H1 (cell line): Measurements from ENCODE around the gene KIAA0040. TPM values are rescaled to one million over a fixed set of nuclear protein-coding genes. Genes with fewer than 3 reads are reported as not detected.

ENCODE experiments used
- BRCA1 ChIP-seq: IDR thresholded peaks from 2 replicates; pipeline ENCODE4 v1.6.1; 2012; ENCODE audit warnings: low read depth, low read length, improper control_type of control experiment
- CHD7 ChIP-seq: fragments of 300-600 bp; sonication (generic); IDR thresholded peaks from 2 replicates; pipeline ENCODE4 v1.7.1; 2012; ENCODE audit warnings: low read length, moderate library complexity, mild to moderate bottlenecking, inconsistent platforms; ENCODE audit not compliant: insufficient replicate concordance
- FOSL1 ChIP-seq: IDR thresholded peaks from 2 replicates; pipeline ENCODE4 v1.6.1; 2011; ENCODE audit warnings: mild to moderate bottlenecking, low read depth, low read length, moderate library complexity; ENCODE audit not compliant: insufficient read depth
- GTF2F1 ChIP-seq: IDR thresholded peaks from 2 replicates; pipeline ENCODE4 v1.6.1; 2012; ENCODE audit warnings: low read depth, low read length, improper control_type of control experiment, borderline replicate concordance
- JUND ChIP-seq: IDR thresholded peaks from 2 replicates; pipeline ENCODE4 v1.6.1; 2011; ENCODE audit warnings: mild to moderate bottlenecking, improper control_type of control experiment, low read length
- KDM1A ChIP-seq: fragments of 200-600, 300-600 bp; sonication (generic); IDR thresholded peaks from 2 replicates; pipeline ENCODE4 v1.7.1; 2016; ENCODE audit warnings: mild to moderate bottlenecking, low read length, borderline replicate concordance
- POLR2A ChIP-seq, 2 experiments: IDR thresholded peaks; 1 replicate in 1 of 2; 2 replicates in 1 of 2; pipeline ENCODE4 v1.6.1; 2011; ENCODE audit warnings: low read depth in 2 of 2, low read length in 2 of 2, mild to moderate bottlenecking in 2 of 2; ENCODE audit errors: control extremely low read depth in 1 of 2
- TAF7 ChIP-seq: optimal IDR thresholded peaks from 2 replicates; pipeline ENCODE3; 2011; ENCODE audit warnings: low read depth, mild to moderate bottlenecking, inconsistent platforms, low read length, moderate library complexity, borderline replicate concordance
- TCF12 ChIP-seq: IDR thresholded peaks from 2 replicates; pipeline ENCODE4 v1.6.1; 2011; ENCODE audit warnings: low read depth, mild to moderate bottlenecking, low read length
- TEAD4 ChIP-seq: IDR thresholded peaks from 2 replicates; pipeline ENCODE4 v1.6.1; 2012; ENCODE audit warnings: low read depth, low read length, inconsistent platforms, mixed read lengths
- polyA plus RNA-seq, 7 experiments: library from polyadenylated mRNA; depleted of rRNA in 3 of 7; stranded (reverse) in 5 of 7; unstranded in 2 of 7; fragments of >200 nt in 5 of 7; fragments of 200-250 nt in 2 of 7; gene quantifications; 1 replicate in 5 of 7; 2 replicates in 1 of 7; 4 replicates in 1 of 7; pipeline versions ENCODE4 v1.2.1 to v1.2.3, GENCODE V29; 2011 to 2013; ENCODE audit warnings: missing spikeins in 2 of 7, mixed read lengths in 2 of 7
- total RNA-seq: library from RNA; stranded (reverse); fragmentation: NEBNext Ultra II Directional; extraction: Animal tissue kit (Norgen Biotek cat#: 25700); gene quantifications from 2 replicates; pipeline ENCODE4 v1.2.1, GENCODE V29; 2021

KIAA0040 gene
- total and polyA plus RNA-seq, 2 of the 8 experiments (the other 6 are each of a cell fraction or from before 2014, with no cell fraction given), result 11.0 to 14.1 TPM

- no peak for TF ChIP-seq TCF12
- no peak for TF ChIP-seq BRCA1
- no peak for TF ChIP-seq GTF2F1
- TF ChIP-seq TEAD4, result no peak
- no peak for TF ChIP-seq CHD7
- no peak for TF ChIP-seq TAF7
- no peak for TF ChIP-seq FOSL1
- TF ChIP-seq JUND, result no peak
- no peak for TF ChIP-seq KDM1A
- TF ChIP-seq POLR2A (IDR thresholded peaks at IDR 0.05; ENCODE audit: control extremely low read depth in 1 of 2, low read depth in 2 of 2, low read length in 2 of 2), result no peak
Measured at GRCh38 chr1:175209493-175209921, 16.9 kb upstream of the KIAA0040 start (continued).
